HG02885 (cell line): ENCODE results near the gene MAN2B1.
"Not testable (repeated sequence)": the region's sequence is repeated elsewhere in the genome, so short reads cannot be mapped to it uniquely, and the experiment has no call there.

Experiments
- ATAC-seq: cut with Tn5 transposase; IDR thresholded peaks from one replicate; pipeline ENCODE4 v1.9.1; 2021; ENCODE audit warnings: mild to moderate bottlenecking; ENCODE audit not compliant: unreplicated experiment, poor library complexity

MAN2B1 gene

GRCh38 chr19:12689581-12690216 is 23.2 kb upstream of the MAN2B1 start:
- ATAC-seq = no peak

- ATAC-seq = no peak
Observed at GRCh38 chr19:12689012-12689411, 22.5 kb upstream of the MAN2B1 start.

- no peak for ATAC-seq
Observed at GRCh38 chr19:12687496-12688196, 21.1 kb upstream of the MAN2B1 start, which contains the start of gene GNG14. GNG14 (plus strand) TSS chr19:12687998; CDS start chr19:12688049, 51 bp downstream.

GRCh38 chr19:12685831-12686230 is 19.3 kb upstream of the MAN2B1 start:
- no peak for ATAC-seq

GRCh38 chr19:12681074-12681987 is 14.8 kb upstream of the MAN2B1 start, which contains the start of gene DHPS:
DHPS (minus strand) TSS chr19:12681880; CDS start chr19:12681766, 114 bp downstream.
- ATAC-seq = peak; percentile 83

- no peak for ATAC-seq
Observed at GRCh38 chr19:12680034-12680433, 13.5 kb upstream of the MAN2B1 start.

DNA sequence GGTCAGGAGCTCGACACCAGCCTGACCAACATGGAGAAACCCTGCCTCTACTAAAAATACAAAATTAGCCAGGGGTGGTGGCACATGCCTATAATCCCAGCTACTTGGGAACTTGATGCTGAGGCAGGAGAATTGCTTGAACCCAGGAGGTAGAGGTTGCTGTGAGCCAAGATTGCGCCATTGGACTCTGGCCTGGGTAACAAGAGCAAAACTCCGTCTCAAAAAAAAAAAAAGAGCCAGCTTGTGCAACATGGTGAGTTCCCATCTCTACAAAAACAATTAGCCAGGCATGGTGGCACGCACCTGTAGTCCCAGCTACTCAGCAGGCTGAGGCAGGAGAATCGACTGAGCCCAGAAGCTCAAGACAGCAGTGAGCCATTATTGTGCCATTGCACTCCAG is 11.5 kb upstream of the MAN2B1 start:
- not testable (repeated sequence) for ATAC-seq

- ATAC-seq = no peak
Observed at GRCh38 chr19:12676928-12677327, 10.4 kb upstream of the MAN2B1 start.

GRCh38 chr19:12676384-12676792 is 9.8 kb upstream of the MAN2B1 start:
- no peak for ATAC-seq

DNA sequence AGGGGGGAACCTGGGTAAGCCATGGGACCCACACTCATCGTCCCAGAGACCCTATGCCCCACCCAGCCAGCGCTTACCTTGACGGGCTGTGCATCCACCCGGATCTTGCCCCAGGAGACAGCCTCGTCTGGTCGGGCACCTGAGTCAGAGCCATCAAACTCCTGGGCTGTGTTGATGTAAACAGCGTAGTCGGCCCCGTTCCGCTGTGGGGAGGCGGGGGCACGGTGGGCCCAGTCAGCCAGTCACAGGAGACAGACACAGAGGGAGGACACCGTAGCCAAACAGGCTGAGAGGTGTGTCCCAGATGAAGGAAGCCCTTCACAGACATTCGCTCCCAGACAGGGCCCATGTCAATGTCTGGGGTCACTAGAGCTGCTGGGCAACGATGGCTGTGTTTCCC is 9.4 kb upstream of the MAN2B1 start:
- ATAC-seq = no peak

DNA sequence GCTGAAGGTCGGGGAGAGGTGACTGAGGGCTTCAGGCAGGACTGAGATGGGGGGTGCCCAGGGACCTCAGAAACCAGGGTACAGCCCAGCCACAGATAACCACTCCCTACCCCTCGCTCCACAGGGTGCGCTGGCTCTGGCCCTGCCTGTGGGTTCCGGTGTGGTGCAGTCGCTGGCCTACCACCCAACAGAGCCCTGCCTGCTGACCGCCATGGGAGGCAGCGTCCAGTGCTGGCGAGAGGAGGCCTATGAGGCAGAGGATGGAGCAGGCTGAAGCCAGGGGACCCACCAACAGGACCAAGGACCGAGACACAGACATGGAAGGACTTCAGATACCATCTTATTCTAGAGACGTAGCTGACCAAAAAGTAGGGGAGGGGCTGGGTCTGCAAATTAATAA is 8.9 kb upstream of the MAN2B1 start:
- no peak for ATAC-seq

GRCh38 chr19:12672744-12673143 is 6.2 kb upstream of the MAN2B1 start:
- no peak for ATAC-seq

GRCh38 chr19:12670159-12670928 is 3.8 kb upstream of the MAN2B1 start:
- no peak for ATAC-seq

GRCh38 chr19:12669270-12670158 is 3.0 kb upstream of the MAN2B1 start:
- peak; percentile 38 for ATAC-seq

GRCh38 chr19:12668932-12669269 is 2.4 kb upstream of the MAN2B1 start:
- ATAC-seq = peak; percentile 12

GRCh38 chr19:12668346-12668745 is 1.8 kb upstream of the MAN2B1 start:
- no peak for ATAC-seq

GRCh38 chr19:12667731-12668302 is 1.3 kb upstream of the MAN2B1 start:
- no peak for ATAC-seq

DNA sequence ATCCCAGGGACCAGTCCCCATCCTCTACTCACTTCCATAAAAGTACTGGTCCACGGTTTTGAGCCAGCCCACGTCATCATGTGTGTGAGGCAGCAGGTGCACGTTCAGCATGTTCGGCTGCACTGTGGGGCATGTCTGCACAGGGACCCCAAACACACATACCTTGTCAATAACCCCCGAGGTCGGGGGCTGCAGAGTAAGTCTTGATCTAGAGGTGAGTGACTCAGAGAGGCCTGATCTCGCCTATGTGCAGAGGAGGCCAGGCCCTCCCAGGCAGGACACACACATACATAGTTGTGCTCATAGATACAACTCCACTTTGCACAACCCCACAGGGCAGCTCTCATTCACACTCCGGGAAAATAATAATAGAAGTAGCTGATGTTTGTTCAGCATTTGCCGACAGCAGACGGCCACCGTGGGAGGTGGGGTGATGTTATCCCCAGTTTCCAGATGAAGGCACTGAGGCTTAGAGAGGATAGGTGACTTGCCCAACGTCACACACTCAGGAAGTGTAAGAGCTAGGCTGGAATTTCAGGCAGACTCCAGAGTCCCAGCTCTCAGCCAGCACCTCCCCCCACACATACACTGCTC is 774 bp downstream of the MAN2B1 start:
- ATAC-seq = no peak

DNA sequence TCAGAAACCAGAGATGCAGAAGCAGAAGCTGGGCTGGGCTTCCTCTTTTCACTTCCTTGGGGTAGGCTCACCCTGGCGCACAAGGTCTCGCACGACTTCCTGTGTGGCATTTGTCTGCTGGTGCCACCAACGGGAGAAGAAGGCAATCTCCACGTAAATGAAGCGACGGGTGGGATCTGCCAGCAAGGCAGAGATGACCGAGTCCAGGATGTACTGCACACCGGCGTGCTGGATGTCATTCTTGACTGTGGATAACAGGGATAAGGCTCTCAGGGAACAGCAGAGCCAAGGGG is 1.3 kb downstream of the MAN2B1 start:
- ATAC-seq = no peak
